ENCODE data around the gene TTC22.

Gene TTC22

GRCh38 chr1:54757833-54758232 lies 43.3 kb downstream of the TTC22 start:
- Histone ChIP-seq H3K27me3 (ENCODE audit: control insufficient read depth in 1 of 2, insufficient read depth in 2 of 2, low read length in 2 of 2) (no peaks in the 10 kb centered on the region), H3K4me1 (ENCODE audit: insufficient read depth, low read length) (peaks cover 2% of the 10 kb centered on the region), H3K36me3 (ENCODE audit: insufficient read depth, low read length) (peaks cover 19% of the 10 kb centered on the region), H3K9me3 (ENCODE audit: low read length) (no peaks in the 10 kb centered on the region), H3K27ac (ENCODE audit: low read depth, low read length) (no peak overlapping the region), H3K4me3 (ENCODE audit: low read depth in 1 of 2, low read length in 2 of 2) (no peak overlapping the region), H3K9ac (ENCODE audit: low read length) (no peak overlapping the region)

- Histone ChIP-seq H3K4me1 (ENCODE audit: insufficient read depth, low read length) (no peaks in the 10 kb centered on the region), H3K27ac (ENCODE audit: low read depth, low read length) (no peak overlapping the region)
Observed at GRCh38 chr1:54754486-54755285, 46.4 kb downstream of the TTC22 start.

GRCh38 chr1:54754045-54754444 lies 47.1 kb downstream of the TTC22 start:
- Histone ChIP-seq H3K9me3 (ENCODE audit: low read length) (no peaks in the 10 kb centered on the region), H3K36me3 (ENCODE audit: insufficient read depth, low read length) (peaks cover 19% of the 10 kb centered on the region), H3K9ac (ENCODE audit: low read length) (no peak overlapping the region), H3K4me3 (ENCODE audit: low read depth in 1 of 2, low read length in 2 of 2) (no peak overlapping the region), H3K27ac (ENCODE audit: low read depth, low read length) (no peak overlapping the region), H3K27me3 (ENCODE audit: control insufficient read depth in 1 of 2, insufficient read depth in 2 of 2, low read length in 2 of 2) (no peaks in the 10 kb centered on the region), H3K4me1 (ENCODE audit: insufficient read depth, low read length) (no peaks in the 10 kb centered on the region)

More at GRCh38 chr1:54754486-54755285, 46.4 kb downstream of the TTC22 start:
- Histone ChIP-seq H3K27me3 (ENCODE audit: control insufficient read depth in 1 of 2, insufficient read depth in 2 of 2, low read length in 2 of 2) (no peaks in the 10 kb centered on the region), H3K36me3 (ENCODE audit: insufficient read depth, low read length) (peaks cover 19% of the 10 kb centered on the region), H3K9me3 (ENCODE audit: low read length) (no peaks in the 10 kb centered on the region), H3K4me3 (ENCODE audit: low read depth in 1 of 2, low read length in 2 of 2) (no peak overlapping the region), H3K9ac (ENCODE audit: low read length) (no peak overlapping the region)

GRCh38 chr1:54751426-54751825 lies 49.7 kb downstream of the TTC22 start:
- no peak overlapping the region for H3K9ac ChIP-seq (ENCODE audit: low read length)
- H3K4me3 ChIP-seq (ENCODE audit: low read depth in 1 of 2, low read length in 2 of 2), result no peak overlapping the region
- peaks cover 11% of the 10 kb centered on the region for H3K4me1 ChIP-seq (ENCODE audit: insufficient read depth, low read length)
- no peak overlapping the region for H3K27ac ChIP-seq (ENCODE audit: low read depth, low read length)
- H3K36me3 ChIP-seq (ENCODE audit: insufficient read depth, low read length), result no peaks in the 10 kb centered on the region
- H3K27me3 ChIP-seq (ENCODE audit: control insufficient read depth in 1 of 2, insufficient read depth in 2 of 2, low read length in 2 of 2), result no peaks in the 10 kb centered on the region
- H3K9me3 ChIP-seq (ENCODE audit: low read length), result no peaks in the 10 kb centered on the region

- Histone ChIP-seq H3K27me3 (ENCODE audit: control insufficient read depth in 1 of 2, insufficient read depth in 2 of 2, low read length in 2 of 2) (no peaks in the 10 kb centered on the region), H3K27ac (ENCODE audit: low read depth, low read length) (no peak overlapping the region), H3K9ac (ENCODE audit: low read length) (no peak overlapping the region), H3K4me3 (ENCODE audit: low read depth in 1 of 2, low read length in 2 of 2) (no peak overlapping the region), H3K4me1 (ENCODE audit: insufficient read depth, low read length) (peaks cover 11% of the 10 kb centered on the region), H3K36me3 (ENCODE audit: insufficient read depth, low read length) (no peaks in the 10 kb centered on the region), H3K9me3 (ENCODE audit: low read length) (no peaks in the 10 kb centered on the region)
Observed at GRCh38 chr1:54750596-54750995, 50.5 kb downstream of the TTC22 start.

- Histone ChIP-seq H3K27me3 (ENCODE audit: control insufficient read depth in 1 of 2, insufficient read depth in 2 of 2, low read length in 2 of 2) (no peaks in the 10 kb centered on the region), H3K36me3 (ENCODE audit: insufficient read depth, low read length) (no peaks in the 10 kb centered on the region), H3K4me1 (ENCODE audit: insufficient read depth, low read length) (peaks cover 11% of the 10 kb centered on the region)
Observed at GRCh38 chr1:54748094-54748835, 52.9 kb downstream of the TTC22 start.

GRCh38 chr1:54745864-54746263 lies 55.3 kb downstream of the TTC22 start:
- Histone ChIP-seq H3K27me3 (ENCODE audit: control insufficient read depth in 1 of 2, insufficient read depth in 2 of 2, low read length in 2 of 2) (no peaks in the 10 kb centered on the region), H3K4me3 (ENCODE audit: low read depth in 1 of 2, low read length in 2 of 2) (no peak overlapping the region), H3K9ac (ENCODE audit: low read length) (no peak overlapping the region), H3K9me3 (ENCODE audit: low read length) (no peaks in the 10 kb centered on the region), H3K27ac (ENCODE audit: low read depth, low read length) (no peak overlapping the region), H3K36me3 (ENCODE audit: insufficient read depth, low read length) (peaks cover 17% of the 10 kb centered on the region), H3K4me1 (ENCODE audit: insufficient read depth, low read length) (peaks cover 11% of the 10 kb centered on the region)

More at GRCh38 chr1:54748094-54748835, 52.9 kb downstream of the TTC22 start:
- Histone ChIP-seq H3K9ac (ENCODE audit: low read length) (no peak overlapping the region), H3K27ac (ENCODE audit: low read depth, low read length) (no peak overlapping the region), H3K9me3 (ENCODE audit: low read length) (no peaks in the 10 kb centered on the region), H3K4me3 (ENCODE audit: low read depth in 1 of 2, low read length in 2 of 2) (no peak overlapping the region)

GRCh38 chr1:54745274-54745673 lies 55.8 kb downstream of the TTC22 start:
- Histone ChIP-seq H3K36me3 (ENCODE audit: insufficient read depth, low read length) (peaks cover 21% of the 10 kb centered on the region), H3K27ac (ENCODE audit: low read depth, low read length) (no peak overlapping the region), H3K4me1 (ENCODE audit: insufficient read depth, low read length) (peaks cover 11% of the 10 kb centered on the region), H3K9ac (ENCODE audit: low read length) (no peak overlapping the region), H3K9me3 (ENCODE audit: low read length) (no peaks in the 10 kb centered on the region), H3K27me3 (ENCODE audit: control insufficient read depth in 1 of 2, insufficient read depth in 2 of 2, low read length in 2 of 2) (no peaks in the 10 kb centered on the region), H3K4me3 (ENCODE audit: low read depth in 1 of 2, low read length in 2 of 2) (no peak overlapping the region)

- H3K9ac ChIP-seq (ENCODE audit: low read length), result no peak overlapping the region
- no peak overlapping the region for H3K4me3 ChIP-seq (ENCODE audit: low read depth in 1 of 2, low read length in 2 of 2)
- peaks cover 27% of the 10 kb centered on the region for H3K36me3 ChIP-seq (ENCODE audit: insufficient read depth, low read length)
- H3K9me3 ChIP-seq (ENCODE audit: low read length), result no peaks in the 10 kb centered on the region
- H3K4me1 ChIP-seq (ENCODE audit: insufficient read depth, low read length), result peaks cover 11% of the 10 kb centered on the region
- no peaks in the 10 kb centered on the region for H3K27me3 ChIP-seq (ENCODE audit: control insufficient read depth in 1 of 2, insufficient read depth in 2 of 2, low read length in 2 of 2)
- no peak overlapping the region for H3K27ac ChIP-seq (ENCODE audit: low read depth, low read length)
Observed at GRCh38 chr1:54744696-54745095, 56.4 kb downstream of the TTC22 start.

GRCh38 chr1:54743416-54744226 lies 57.5 kb downstream of the TTC22 start:
- H3K9me3 ChIP-seq (ENCODE audit: low read length), result no peaks in the 10 kb centered on the region
- no peak overlapping the region for H3K4me3 ChIP-seq (ENCODE audit: low read depth in 1 of 2, low read length in 2 of 2)
- no peaks in the 10 kb centered on the region for H3K27me3 ChIP-seq (ENCODE audit: control insufficient read depth in 1 of 2, insufficient read depth in 2 of 2, low read length in 2 of 2)
- peaks cover 11% of the 10 kb centered on the region for H3K4me1 ChIP-seq (ENCODE audit: insufficient read depth, low read length)
- H3K9ac ChIP-seq (ENCODE audit: low read length), result no peak overlapping the region
- H3K36me3 ChIP-seq (ENCODE audit: insufficient read depth, low read length), result peaks cover 35% of the 10 kb centered on the region
- H3K27ac ChIP-seq (ENCODE audit: low read depth, low read length), result no peak overlapping the region

- peaks cover 47% of the 10 kb centered on the region for H3K36me3 ChIP-seq (ENCODE audit: insufficient read depth, low read length)
- H3K9ac ChIP-seq (ENCODE audit: low read length), result no peak overlapping the region
- no peaks in the 10 kb centered on the region for H3K27me3 ChIP-seq (ENCODE audit: control insufficient read depth in 1 of 2, insufficient read depth in 2 of 2, low read length in 2 of 2)
- H3K27ac ChIP-seq (ENCODE audit: low read depth, low read length), result no peak overlapping the region
- peaks cover 6% of the 10 kb centered on the region for H3K4me1 ChIP-seq (ENCODE audit: insufficient read depth, low read length)
- H3K4me3 ChIP-seq (ENCODE audit: low read depth in 1 of 2, low read length in 2 of 2), result no peak overlapping the region
- no peaks in the 10 kb centered on the region for H3K9me3 ChIP-seq (ENCODE audit: low read length)
Observed at GRCh38 chr1:54742282-54742681, 58.8 kb downstream of the TTC22 start.
